HG03460 (cell line): Measurements from ENCODE around the gene CHST10.
"Not testable (repeated sequence)": the region's sequence is repeated elsewhere in the genome, so short reads cannot be mapped to it uniquely, and the experiment has no call there.

Experiments
- ATAC-seq: cut with Tn5 transposase; IDR thresholded peaks from one replicate; pipeline ENCODE4 v1.9.1; 2021; ENCODE audit not compliant: unreplicated experiment

Gene CHST10

DNA sequence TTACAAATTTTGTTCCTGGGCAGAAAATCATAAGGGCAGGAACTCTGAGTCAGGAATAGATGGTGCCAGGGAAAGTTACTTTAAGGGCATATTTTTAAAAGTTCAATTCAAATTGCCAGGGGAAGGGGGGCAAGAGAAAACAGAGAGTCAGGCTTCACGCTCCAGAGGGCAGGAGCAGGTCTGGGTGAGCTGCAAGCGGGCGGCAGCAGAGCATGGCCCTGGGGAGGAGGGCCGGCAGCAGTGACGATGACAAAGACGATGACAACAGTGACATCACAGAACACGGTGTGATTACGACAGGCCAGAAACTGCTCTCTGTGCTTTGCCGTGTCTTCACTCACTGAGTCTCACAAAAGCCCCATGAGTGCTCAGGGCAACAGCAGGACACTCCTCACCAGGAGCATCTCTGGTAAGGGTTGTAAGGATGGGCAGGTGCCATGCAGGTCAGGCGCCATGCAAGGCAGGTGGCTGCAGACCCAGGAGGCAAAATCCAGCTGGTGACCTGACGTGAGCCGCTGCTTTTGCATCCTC, 23.3 kb downstream of the CHST10 start:
- ATAC-seq: peak; percentile 34

DNA sequence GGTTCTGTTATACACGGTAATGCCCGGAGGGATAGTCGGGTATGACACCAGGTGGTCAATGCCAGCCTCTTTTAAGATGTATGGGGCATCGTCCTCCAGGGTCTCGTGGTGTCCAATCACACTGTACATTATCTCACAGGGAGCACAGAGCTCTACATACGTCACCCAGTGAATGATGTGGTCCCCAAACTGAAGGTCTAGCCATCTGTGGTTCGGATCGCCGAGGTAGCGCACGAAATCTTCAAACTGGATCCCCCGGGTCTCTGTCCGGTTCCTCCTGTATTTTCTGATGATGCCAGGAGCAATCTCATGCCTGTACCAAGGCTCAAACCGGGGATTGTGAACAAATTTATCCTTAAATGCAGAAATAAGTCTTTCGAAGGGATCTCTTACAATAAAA, 24.1 kb downstream of the CHST10 start:
- no peak for ATAC-seq

DNA sequence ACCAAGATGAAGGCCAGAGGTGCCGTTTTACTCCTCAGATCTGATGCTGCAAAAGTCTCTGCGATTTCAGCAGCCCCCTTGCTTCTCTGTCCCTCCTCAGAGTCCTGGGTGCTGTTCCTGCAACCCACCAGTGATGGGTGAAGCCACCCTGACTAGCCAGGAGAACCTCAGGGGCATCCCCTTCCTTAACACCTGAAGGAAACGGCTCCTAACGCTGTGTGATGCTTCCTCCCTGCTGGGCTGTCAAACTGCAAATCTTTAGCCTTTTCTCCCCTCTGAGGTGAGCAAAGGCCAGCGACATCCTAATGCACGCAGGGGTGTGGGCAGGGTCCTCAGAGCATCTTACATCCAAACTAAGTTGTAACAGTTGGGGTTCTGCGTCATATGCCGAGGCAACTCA, 24.8 kb downstream of the CHST10 start:
- ATAC-seq: no peak

DNA sequence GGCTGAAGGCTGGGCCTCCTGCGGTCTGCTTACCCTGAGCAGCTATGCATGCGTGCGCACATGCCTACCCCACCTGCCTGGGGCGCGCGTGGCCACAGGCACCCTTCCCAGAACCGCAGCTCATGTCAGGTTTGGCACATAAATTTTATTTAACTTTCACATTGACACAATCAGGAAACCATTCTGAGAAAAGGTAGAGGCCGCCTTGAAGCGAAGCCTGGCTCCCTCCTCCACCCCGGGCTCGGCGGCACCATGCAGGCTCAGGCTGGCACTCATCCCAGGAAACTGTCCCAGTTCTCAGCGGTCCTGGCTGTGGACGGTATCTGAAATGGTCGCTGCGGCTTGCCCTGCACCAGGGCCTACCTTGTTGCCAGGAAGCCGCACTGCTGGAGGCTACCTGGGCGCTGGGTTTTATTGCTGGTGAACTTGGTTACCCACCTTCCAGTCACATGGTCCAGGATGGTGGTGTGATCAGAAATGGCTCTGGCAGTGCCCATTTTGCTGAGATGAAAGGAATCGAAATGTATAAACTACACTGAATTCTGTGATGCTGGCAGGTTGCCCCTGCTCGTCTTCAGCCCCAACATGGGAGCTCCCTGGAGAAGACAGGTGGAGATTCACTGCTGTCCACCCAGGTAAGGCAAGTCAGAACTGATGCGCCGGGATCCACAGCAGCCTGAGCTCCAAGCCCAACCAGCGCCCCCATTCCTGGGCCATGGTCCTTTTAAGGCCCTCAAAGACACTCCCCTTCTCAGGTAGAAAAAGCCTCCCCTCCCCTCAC, 25.5 kb downstream of the CHST10 start:
- no peak for ATAC-seq

DNA sequence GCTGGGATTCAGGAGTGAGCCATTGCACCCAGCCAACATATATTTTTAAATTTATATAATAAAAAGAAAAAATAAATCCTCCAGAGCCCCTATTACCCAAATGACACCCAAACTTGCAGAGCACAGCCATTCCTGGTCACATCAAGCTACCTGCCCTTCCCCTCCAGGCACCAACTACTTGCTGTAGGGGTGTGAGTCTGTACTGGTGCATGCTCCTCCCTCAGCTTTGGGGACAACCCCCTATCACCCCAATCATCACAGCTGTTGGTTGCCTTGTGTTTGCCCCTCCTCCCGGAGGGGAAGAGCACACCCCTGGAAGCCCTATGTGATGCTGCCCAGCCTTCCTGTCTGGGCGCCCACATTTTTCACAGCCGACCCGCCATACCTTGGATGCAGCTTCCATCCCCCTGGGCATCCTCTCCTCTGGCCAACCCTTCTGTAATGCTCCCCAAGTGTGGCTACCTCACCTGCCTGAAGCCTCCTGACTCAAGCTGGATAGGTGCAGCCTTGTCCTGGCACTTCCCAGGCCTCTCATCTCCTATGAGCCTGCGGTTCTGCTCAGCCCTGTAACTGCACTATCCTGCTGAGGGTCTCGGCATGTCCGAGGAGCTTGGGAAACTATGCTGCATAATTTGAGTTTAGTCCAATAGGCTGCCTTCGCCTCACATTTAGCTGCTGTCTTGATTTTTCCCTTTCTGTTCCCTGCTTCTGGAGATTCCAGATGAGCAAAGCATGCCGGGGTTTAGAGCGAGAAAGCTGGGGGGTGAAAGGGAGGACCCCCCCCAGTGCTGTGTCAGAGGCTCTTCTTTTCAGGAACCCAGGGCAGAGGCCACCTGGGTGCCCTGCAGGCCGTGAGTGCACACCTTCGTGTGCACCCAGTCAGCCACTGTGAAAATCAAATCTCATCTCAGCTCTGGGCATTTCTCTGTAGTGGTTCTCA, 27.2 kb downstream of the CHST10 start:
- no peak for ATAC-seq

DNA sequence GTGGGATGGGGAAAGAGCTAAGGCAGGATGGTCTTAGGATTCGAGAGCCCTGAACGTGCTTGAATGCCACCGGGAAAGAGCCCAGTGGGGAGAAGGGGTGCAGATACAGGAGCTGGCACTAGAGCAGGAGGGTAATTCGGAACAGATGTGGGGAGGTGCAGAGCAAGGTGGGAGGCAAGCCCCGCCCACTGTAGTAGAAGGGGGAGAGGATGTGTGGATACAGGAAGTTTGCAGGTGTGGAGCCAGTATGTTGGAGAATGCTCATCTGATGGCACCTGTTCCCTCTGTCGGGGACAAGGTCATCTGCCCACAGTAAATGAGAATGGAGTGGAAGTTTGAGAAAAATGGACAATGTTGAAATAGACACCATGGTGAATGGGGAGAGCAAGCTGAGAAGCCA, 28.8 kb downstream of the CHST10 start:
- no peak for ATAC-seq

DNA sequence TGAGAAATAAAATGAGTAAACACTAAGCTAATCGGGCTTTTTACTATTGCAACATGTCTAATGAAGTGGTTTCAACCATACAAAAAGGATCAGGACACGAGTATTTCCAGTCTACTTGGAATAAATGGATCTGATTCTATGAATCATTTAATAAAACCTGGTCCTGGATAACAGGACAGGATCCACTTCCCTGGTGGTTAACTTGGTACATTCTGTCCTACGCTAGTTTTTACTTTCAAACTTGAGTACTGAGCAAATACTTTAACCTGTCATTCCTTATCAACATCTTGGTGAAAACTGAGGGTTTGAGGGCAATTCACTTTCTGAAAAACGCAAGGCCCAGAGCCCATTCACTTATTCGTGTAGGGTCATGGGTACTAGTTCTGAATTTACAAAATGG, 33.5 kb downstream of the CHST10 start:
- no peak for ATAC-seq

DNA sequence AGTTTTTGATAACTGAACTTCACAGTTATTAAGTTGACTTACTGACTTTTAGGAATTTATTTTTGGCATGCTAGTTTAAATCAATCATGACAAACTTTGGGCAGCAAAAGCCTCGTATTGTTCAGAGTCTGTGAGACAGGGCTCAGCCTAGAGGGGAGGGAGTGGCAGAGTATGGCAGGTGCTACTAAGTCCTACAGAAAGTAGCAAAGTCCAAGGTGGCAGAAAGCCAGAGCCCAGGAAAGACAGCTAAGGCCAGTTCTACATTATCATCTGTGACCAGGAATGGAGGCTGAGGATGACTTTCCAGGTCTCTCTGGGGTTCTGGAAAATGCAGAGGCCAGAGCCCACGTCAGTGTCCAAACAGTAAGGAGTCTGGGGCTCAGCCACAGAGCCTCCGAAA, 34.2 kb downstream of the CHST10 start:
- ATAC-seq: no peak

DNA sequence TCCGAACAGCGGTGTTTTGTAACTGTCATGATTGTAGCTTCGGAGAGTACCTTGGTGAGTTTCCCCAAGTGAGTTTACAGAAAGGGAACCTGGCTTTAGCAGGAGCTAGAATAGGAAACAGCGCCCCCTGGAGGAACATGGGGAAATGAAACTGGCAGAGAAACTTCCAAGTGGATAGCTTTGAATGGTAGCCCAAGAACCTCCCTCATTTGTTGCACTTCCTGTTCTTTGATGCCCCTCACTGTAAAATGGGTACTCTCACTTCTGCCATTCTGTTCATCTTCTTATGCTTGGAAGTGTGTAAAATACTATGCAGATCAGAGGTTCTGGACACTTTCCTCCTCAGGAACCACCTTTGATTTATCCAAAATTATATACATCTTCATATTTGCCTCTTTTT, 36.2 kb downstream of the CHST10 start:
- peak; percentile 62 for ATAC-seq

DNA sequence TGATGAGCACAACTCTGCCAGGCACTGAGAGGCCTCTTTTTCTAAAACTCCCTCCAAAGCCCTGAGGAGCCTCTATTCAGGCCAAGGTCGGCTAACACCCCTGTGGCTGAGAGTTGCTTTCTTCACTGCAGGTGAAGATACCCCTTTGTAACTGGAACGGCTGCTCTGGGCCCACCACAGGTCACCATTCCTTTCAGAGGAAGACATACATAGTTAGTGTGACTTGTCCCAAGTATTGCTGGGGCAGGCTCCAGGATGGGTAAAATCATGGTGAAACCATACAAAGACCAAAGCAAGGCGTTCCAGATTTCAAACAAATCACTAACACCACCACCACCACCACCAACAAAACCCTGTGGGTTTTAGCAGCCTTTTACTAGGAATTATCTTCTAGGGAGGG, 36.8 kb downstream of the CHST10 start:
- ATAC-seq: no peak

DNA sequence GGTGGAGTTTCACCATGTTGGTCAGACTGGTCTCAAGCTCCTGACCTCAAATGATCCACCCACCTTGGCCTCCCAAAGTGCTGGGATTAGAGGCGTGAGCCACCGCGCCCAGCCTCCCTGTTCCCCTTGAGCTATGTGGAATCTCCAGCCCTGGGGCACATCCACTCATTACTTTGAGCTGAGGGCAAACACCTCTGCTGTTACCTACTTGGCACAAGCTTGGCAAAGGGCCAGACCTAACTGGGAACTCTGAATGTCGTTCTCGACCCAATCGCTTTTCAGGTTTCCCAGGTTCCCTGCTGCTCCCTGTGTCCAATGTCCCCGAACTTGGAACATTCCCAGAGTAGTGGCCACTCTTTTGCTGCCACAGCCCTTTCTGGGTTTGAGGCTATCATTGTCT, 40.6 kb downstream of the CHST10 start:
- no peak for ATAC-seq

DNA sequence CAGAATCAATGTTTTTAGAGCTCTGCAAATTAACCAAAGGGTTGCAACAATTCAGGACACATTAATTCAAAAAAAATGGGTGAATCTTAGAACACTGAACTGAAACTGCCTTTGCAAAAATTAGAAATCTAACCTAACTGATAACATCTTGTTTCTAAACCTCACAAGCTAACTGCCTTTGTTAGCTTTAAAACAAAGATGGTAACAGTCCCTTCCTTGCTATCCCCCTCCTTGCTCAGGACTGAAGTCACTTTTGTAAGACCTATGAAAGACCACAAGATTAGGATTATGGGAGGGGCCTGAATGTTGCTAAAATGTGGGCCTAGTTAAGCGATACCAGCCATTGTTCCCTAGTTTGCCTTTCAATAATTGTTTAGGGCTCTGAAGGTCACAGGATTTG, 50.3 kb downstream of the CHST10 start:
- no peak for ATAC-seq

DNA sequence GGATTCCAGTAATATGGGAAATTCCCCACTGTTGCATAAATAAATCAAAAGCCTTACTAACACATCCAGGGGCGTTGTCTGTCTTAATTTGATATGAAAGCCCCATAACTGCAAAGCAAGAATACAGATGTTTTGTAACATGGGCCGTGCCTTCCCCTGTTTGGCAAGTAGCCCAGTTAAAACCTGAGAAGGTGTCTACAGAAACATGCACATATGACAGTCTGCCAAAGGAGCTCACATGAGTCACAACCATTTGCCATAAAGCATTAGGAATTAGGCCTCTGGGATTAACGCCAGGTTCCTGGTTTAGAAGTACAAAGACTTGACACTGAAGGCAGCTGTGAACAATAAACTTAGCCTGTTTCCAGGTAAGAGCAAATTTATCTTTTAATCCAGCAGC, 52.0 kb downstream of the CHST10 start:
- no peak for ATAC-seq

DNA sequence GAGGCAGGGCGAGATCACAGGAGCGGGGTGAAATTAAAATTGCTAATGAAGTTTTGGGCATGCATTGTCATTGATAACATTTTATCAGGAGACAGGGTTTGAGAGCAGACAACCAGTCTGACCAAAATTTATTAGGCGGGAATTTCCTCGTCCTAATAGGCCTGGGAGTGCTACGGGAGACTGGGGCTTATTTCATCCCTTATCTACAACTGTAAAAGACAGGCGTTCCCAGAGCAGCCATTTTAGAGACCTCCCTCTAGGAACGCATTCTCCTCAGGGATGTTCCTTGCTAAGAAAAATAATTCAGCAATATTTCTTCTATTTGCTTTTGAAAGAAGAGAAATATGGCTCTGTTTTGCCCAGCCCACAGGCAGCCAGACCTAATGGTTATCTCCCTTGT, 55.2 kb downstream of the CHST10 start:
- ATAC-seq: not testable (repeated sequence)

DNA sequence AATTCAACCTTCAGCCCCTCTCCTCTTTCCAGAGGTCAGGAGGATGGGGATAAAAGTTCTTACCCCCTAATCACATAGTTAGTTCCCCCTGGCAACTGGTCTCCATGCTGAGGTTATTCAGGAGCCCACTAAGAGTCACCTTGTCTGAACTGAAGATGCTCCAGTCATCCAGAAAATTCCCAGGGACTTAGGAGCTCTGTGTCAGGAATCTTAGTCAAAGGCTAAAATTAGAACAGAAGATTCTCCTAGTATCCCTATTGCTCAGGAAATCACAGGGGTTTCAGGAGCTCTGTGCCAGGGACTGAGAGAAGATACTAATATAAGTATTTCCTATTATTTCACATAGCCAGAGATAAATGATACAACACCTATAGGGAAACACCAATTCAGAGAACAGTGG, 57.9 kb downstream of the CHST10 start:
- no peak for ATAC-seq

DNA sequence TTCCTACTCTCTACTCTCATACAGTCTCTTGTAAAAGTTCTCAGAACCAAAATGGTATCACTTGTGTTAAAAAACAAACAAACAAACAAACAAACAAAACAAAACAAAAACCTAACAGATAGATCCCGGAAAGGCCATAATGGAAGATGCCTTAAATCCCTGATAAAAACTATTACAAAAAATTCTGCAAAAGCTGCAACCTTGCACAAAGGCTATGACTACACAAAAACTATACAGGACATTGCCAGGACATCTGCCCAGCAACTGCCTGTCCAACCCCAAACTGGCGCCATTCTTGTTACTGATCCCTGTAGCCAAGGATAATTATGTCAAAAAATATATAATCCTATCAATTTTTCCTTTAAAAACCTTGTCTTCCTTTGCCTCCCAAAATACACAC, 58.9 kb downstream of the CHST10 start:
- no peak for ATAC-seq

DNA sequence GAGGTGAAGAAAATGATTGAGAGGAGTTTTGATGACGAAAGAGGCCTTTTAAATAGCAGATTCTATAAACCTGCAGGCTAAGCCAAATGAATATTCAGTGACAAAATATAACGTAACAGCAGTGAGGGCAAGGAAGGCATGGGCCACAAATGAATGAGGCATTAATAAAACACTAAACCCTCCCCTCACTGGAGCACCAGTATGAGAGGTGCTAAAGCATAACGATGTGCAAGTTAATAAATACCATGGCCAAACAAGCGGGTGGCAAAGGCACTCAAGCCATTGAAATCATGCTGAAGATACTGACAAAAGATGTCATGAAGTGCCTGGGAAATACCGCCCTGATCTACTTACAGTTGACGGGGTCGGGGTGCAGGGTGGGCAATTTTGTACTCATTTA, 64.9 kb downstream of the CHST10 start:
- ATAC-seq: no peak

DNA sequence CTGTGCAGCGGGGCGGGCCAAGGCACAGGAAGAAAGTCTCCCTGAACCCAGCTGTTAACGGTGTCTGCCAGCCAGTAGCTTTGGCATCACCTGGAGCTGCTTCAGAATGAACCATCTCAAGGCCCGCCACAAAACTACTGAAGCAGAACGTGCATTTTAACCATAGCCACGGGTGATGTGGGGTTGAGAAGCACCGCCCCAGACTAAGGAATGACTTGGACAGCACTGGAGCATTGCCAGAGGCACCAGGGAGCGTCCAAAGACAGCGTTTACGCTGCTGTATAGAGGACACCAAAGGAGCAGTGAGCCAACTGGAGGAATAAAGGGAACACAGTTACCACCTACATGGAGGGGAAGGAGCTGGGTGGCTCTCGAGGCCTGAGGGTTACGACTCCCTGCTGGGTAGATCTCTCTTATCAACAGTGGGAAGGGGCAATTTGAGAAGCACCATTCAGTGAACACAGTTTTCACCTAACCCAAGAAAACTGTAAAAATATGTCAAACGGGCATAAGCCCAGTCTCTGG, 66.7 kb downstream of the CHST10 start:
- ATAC-seq: no peak

DNA sequence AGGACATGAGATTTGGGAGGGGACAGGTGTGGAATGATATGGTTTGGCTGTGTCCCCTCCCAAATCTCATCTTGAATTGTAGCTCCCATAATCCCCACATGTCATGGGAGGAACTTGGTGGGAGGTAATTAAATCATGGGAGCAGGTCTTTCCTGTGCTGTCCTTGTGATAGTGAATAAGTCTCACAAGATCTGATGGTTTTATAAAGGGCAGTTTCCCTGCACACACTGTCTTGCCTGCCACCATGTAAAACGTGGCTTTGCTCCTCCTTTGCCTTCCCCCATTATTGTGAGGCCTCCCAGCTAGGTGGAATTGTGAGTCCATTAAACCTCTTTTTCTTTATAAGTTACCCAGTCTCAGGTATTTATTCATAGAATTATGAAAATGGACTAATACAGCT, 72.3 kb downstream of the CHST10 start:
- ATAC-seq: not testable (repeated sequence)

DNA sequence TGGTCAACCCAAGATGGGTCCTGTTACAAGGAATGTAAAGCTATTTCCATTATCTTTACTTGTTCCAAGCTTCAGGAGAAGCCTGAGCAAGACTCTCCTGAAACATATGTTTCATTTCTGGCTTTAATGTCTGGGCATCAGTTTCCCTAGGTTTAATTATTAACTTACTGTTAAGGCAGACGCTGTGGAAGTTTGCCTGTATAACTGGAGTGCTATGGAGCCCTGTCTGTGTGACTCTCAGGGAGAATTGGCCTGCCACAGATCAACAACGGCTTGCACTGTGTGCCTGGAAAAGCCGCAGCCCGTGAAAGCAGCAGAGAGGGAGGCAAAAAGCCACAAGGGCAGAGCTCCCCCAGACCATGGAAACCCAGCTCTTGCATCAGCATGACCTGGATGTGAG, 73.0 kb downstream of the CHST10 start:
- ATAC-seq: no peak

DNA sequence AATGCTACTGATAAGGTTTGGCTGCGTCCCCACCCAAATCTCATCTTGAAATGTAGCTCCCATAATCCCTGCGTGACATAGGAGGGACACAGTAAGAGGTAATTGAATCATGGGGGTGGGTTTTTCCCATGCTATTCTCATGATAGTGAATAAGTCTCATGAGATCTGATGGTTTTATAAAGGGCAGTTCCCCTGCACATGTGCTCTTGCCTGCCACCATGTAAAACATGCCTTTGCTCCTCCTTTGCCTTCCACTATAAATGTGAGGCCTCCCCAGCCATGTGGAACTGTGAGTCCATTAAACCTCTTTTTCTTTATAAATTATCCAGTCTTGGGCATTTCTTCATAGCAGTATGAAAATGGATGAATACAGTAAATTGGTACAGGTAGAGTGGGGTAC, 75.0 kb downstream of the CHST10 start:
- ATAC-seq: not testable (repeated sequence)
